H1 (cell line): ENCODE data around the gene DCLK1. TPM values are rescaled to one million over a fixed set of nuclear protein-coding genes. Genes with fewer than 3 reads are reported as not detected.

Source experiments
- CTCF ChIA-PET: fragments of 300-600 bp; sonication (Branson Sonifier 250); formaldehyde crosslinking; loops from one replicate; lab custom pipeline; 2021; ENCODE audit not compliant: partially characterized antibody; lab: Charles Lee
- POLR2A ChIA-PET: fragments of 300-600 bp; sonication (Branson Sonifier 250); formaldehyde crosslinking; loops from one replicate; lab custom pipeline; 2021; ENCODE audit warnings: inconsistent platforms; ENCODE audit not compliant: partially characterized antibody; lab: Charles Lee
- DNase-seq, 2 experiments: peaks; one replicate each; pipeline versions ENCODE4 v3.0.0 to v3.0.0-alpha.2; 2010 to 2022; ENCODE audit warnings: low spot score in 2 of 2, low read depth in 1 of 2, mixed read lengths in 1 of 2
- FAIRE-seq: peaks from 2 replicates; lab custom pipeline; 2011; peaks lifted over from hg19 to GRCh38; lab: Jason Lieb, UNC
- H2AFZ ChIP-seq: 2 replicates; pipeline ENCODE4 v1.8.1; 2012; ENCODE audit warnings: low read length, inconsistent platforms
- H2AK5ac ChIP-seq: 2 replicates; pipeline ENCODE4 v1.6.1; 2013; ENCODE audit warnings: low read depth, low read length
- H2BK120ac ChIP-seq: replicated peaks from 2 replicates; pipeline ENCODE3; 2013; ENCODE audit warnings: low read depth, low read length, inconsistent platforms
- H2BK12ac ChIP-seq: 2 replicates; pipeline ENCODE4 v1.6.1; 2013; ENCODE audit warnings: low read depth, low read length
- H2BK15ac ChIP-seq: 2 replicates; pipeline ENCODE4 v1.6.1; 2013; ENCODE audit warnings: low read length
- H2BK20ac ChIP-seq: 2 replicates; pipeline ENCODE4 v1.6.1; 2013; ENCODE audit warnings: low read length
- H2BK5ac ChIP-seq: 2 replicates; pipeline ENCODE4 v1.6.1; 2013; ENCODE audit warnings: low read depth, low read length
- H3K14ac ChIP-seq: 2 replicates; pipeline ENCODE4 v1.6.1; 2013; ENCODE audit warnings: inconsistent platforms; ENCODE audit not compliant: insufficient read length
- H3K18ac ChIP-seq: 2 replicates; pipeline ENCODE4 v1.6.1; 2013; ENCODE audit warnings: low read length; ENCODE audit errors: extremely low read depth
- H3K23ac ChIP-seq: 2 replicates; pipeline ENCODE4 v1.6.1; 2013; ENCODE audit warnings: inconsistent platforms; ENCODE audit not compliant: insufficient read length
- H3K23me2 ChIP-seq: 2 replicates; pipeline ENCODE4 v1.6.1; 2013; ENCODE audit warnings: low read depth, low read length
- H3K27ac ChIP-seq: 2 replicates; pipeline ENCODE4 v1.6.1; 2011; ENCODE audit warnings: low read depth, low read length, inconsistent platforms
- H3K27me3 ChIP-seq, 4 experiments: replicated peaks in 1 of 4; 1 replicate in 1 of 4; 2 replicates in 3 of 4; pipeline versions ENCODE4 v1.6.1 to v1.8.1; 2011 to 2013; ENCODE audit warnings: low read length in 3 of 4, mild to moderate bottlenecking in 3 of 4, inconsistent platforms in 2 of 4, mixed read lengths in 2 of 4, moderate library complexity in 1 of 4; ENCODE audit not compliant: control insufficient read depth in 3 of 4, insufficient read depth in 3 of 4; ENCODE audit errors: extremely low read depth in 1 of 4
- H3K36me3 ChIP-seq, 4 experiments: 2 replicates each; pipeline versions ENCODE4 v1.6.1 to v1.8.1; 2011 to 2013; ENCODE audit warnings: mild to moderate bottlenecking in 4 of 4, low read length in 3 of 4, moderate library complexity in 2 of 4, control low read depth in 1 of 4, inconsistent platforms in 1 of 4; ENCODE audit not compliant: insufficient read depth in 4 of 4, control insufficient read depth in 2 of 4
- H3K4ac ChIP-seq: replicated peaks from 2 replicates; pipeline ENCODE3; 2013; ENCODE audit warnings: low read length, low read depth, mixed read lengths, inconsistent platforms; ENCODE audit not compliant: insufficient read length
- H3K4me1 ChIP-seq, 4 experiments: replicated peaks in 1 of 4; 1 replicate in 1 of 4; 2 replicates in 3 of 4; pipeline versions ENCODE4 v1.6.1 to v1.8.1; 2011 to 2013; ENCODE audit warnings: low read length in 3 of 4, inconsistent platforms in 2 of 4, mixed read lengths in 1 of 4; ENCODE audit not compliant: insufficient read depth in 4 of 4, control insufficient read depth in 3 of 4
- H3K4me2 ChIP-seq, 2 experiments: 2 replicates each; pipeline versions ENCODE4 v1.6.1 to v1.8.1; 2011 to 2013; ENCODE audit warnings: low read depth in 2 of 2, low read length in 2 of 2, control low read depth in 1 of 2, inconsistent platforms in 1 of 2, mild to moderate bottlenecking in 1 of 2; ENCODE audit not compliant: insufficient read depth in 1 of 2
- H3K4me3 ChIP-seq, 4 experiments: fragments of 200-600, 300-600 bp in 1 of 4; sonication (generic), shearing (Covaris generic), sonication (Bioruptor Twin) in 1 of 4; 2 replicates each; pipeline versions ENCODE4 v1.5.1 to v1.8.1; 2011 to 2016; ENCODE audit warnings: low read length in 4 of 4, low read depth in 3 of 4, control low read depth in 2 of 4, inconsistent platforms in 2 of 4, mild to moderate bottlenecking in 2 of 4, mixed read lengths in 1 of 4, moderate library complexity in 1 of 4; ENCODE audit not compliant: insufficient read depth in 2 of 4; ENCODE audit errors: extremely low read depth in 1 of 4
- H3K56ac ChIP-seq: replicated peaks from 2 replicates; pipeline ENCODE3; 2013; ENCODE audit warnings: low read depth, mild to moderate bottlenecking, mixed read lengths, low read length, inconsistent platforms; ENCODE audit not compliant: insufficient read length
- H3K79me1 ChIP-seq: 2 replicates; pipeline ENCODE4 v1.6.1; 2013; ENCODE audit warnings: low read depth, low read length, control low read depth
- H3K79me2 ChIP-seq, 2 experiments: 2 replicates each; pipeline versions ENCODE4 v1.6.1 to v1.8.1; 2012 to 2013; ENCODE audit warnings: low read length in 2 of 2, mild to moderate bottlenecking in 2 of 2, inconsistent platforms in 1 of 2; ENCODE audit not compliant: insufficient read depth in 2 of 2, control insufficient read depth in 1 of 2
- H3K9ac ChIP-seq, 4 experiments: replicated peaks in 1 of 4; 1 replicate in 1 of 4; 2 replicates in 3 of 4; pipeline versions ENCODE4 v1.6.1 to v1.8.1; 2011 to 2013; ENCODE audit warnings: low read depth in 3 of 4, low read length in 3 of 4, control low read depth in 2 of 4, mild to moderate bottlenecking in 2 of 4, moderate library complexity in 2 of 4, inconsistent platforms in 1 of 4; ENCODE audit errors: extremely low read depth in 1 of 4
- H3K9me3 ChIP-seq, 2 experiments: 2 replicates each; pipeline versions ENCODE4 v1.6.1 to v1.8.1; 2012 to 2013; ENCODE audit warnings: mild to moderate bottlenecking in 2 of 2, moderate library complexity in 2 of 2, control low read depth in 1 of 2, inconsistent platforms in 1 of 2, low read depth in 1 of 2, low read length in 1 of 2, mixed read lengths in 1 of 2; ENCODE audit not compliant: insufficient read depth in 2 of 2
- H4K20me1 ChIP-seq, 2 experiments: replicated peaks in 1 of 2; 2 replicates each; pipeline versions ENCODE3 to v1.8.1; 2011 to 2013; ENCODE audit warnings: inconsistent platforms in 2 of 2, low read length in 2 of 2, mild to moderate bottlenecking in 1 of 2; ENCODE audit not compliant: insufficient read depth in 2 of 2, control insufficient read depth in 1 of 2
- H4K5ac ChIP-seq: 2 replicates; pipeline ENCODE4 v1.6.1; 2013; ENCODE audit warnings: low read length, low read depth, mixed read lengths, inconsistent platforms; ENCODE audit not compliant: insufficient read length
- H4K8ac ChIP-seq: 2 replicates; pipeline ENCODE4 v1.8.0; 2013; ENCODE audit warnings: mild to moderate bottlenecking, moderate library complexity, low read length, inconsistent platforms; ENCODE audit not compliant: insufficient read depth; ENCODE audit errors: extremely low read depth
- H4K91ac ChIP-seq: replicated peaks from 2 replicates; pipeline ENCODE3; 2013; ENCODE audit warnings: low read length, mixed read lengths, inconsistent platforms; ENCODE audit not compliant: insufficient read length
- CBX5 ChIP-seq: fragments of 300-800, 300-1000 bp; sonication (generic); IDR thresholded peaks from 2 replicates; pipeline ENCODE4 v1.7.1; 2016; ENCODE audit warnings: antibody characterized with exemption, low read length, low read depth
- CREB1 ChIP-seq: IDR thresholded peaks from 2 replicates; pipeline ENCODE4 v1.6.1; 2012; ENCODE audit warnings: inconsistent platforms
- CTBP2 ChIP-seq: IDR thresholded peaks from 2 replicates; pipeline ENCODE4 v1.7.0; 2011; ENCODE audit warnings: borderline replicate concordance, mild to moderate bottlenecking, moderate library complexity, mixed read lengths, low read length; ENCODE audit not compliant: insufficient read depth, insufficient read length
- WGBS, 2 experiments: shearing (Covaris generic) in 1 of 2; methylation state at CpG; one replicate each; pipeline versions ENCODE4 v1.1.6 to v1.1.7; 2013 to 2015; ENCODE audit warnings: low lambda C conversion rate in 2 of 2, mixed read lengths in 2 of 2, inconsistent platforms in 1 of 2, low coverage in 1 of 2, missing lambda C conversion rate in 1 of 2; ENCODE audit not compliant: insufficient replicate concordance in 2 of 2, insufficient coverage in 1 of 2, insufficient read length in 1 of 2; ENCODE audit errors: extremely low coverage in 1 of 2, missing lambda C conversion rate in 1 of 2; 5-methylcytosine and 5-hydroxymethylcytosine counted together
- polyA plus RNA-seq, 7 experiments: library from polyadenylated mRNA; depleted of rRNA in 3 of 7; stranded (reverse) in 5 of 7; unstranded in 2 of 7; fragments of >200 nt in 5 of 7; fragments of 200-250 nt in 2 of 7; gene quantifications; 1 replicate in 5 of 7; 2 replicates in 1 of 7; 4 replicates in 1 of 7; pipeline versions ENCODE4 v1.2.1 to v1.2.3, GENCODE V29; 2011 to 2013; ENCODE audit warnings: missing spikeins in 2 of 7, mixed read lengths in 2 of 7
- total RNA-seq: library from RNA; stranded (reverse); fragmentation: NEBNext Ultra II Directional; extraction: Animal tissue kit (Norgen Biotek cat#: 25700); gene quantifications from 2 replicates; pipeline ENCODE4 v1.2.1, GENCODE V29; 2021

The DCLK1 gene
- total and polyA plus RNA-seq, 2 of the 8 experiments (the other 6 are each of a cell fraction or from before 2014, with no cell fraction given) = 22.8 to 41.0 TPM

DNA sequence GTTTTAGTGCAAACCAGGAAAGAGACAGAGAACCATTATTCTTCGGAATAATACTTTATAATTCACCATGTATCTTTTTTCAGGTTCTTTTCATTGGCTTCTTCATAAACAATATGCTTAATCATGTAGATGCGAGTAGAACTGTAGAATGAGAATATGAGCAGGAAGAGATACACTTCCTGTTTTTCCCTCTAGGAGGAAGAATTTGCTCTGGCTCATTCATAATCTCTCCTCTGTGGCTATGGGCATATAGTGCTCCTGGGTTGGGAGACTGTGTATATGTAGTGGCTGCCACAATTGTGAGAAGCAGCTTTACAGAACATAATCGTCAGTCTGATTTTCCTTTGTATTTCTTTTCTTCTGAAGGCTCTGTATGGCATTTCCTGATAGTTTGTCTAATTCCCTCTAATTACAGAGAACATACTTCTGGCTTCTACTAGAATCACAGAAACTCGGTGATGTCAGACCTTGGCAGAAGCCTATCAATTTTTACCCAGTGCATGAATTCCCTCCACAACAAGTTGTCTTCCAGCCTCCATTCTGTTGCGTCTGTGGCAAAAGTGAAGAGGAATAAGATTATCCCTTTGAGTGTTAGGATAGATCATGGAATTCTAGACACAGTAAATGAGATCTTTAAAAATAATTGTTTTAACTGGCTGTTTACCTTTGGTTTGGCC, 2.9 kb upstream of the DCLK1 start:
- no peaks in the 10 kb centered on the region for H3K79me2 ChIP-seq
- H3K18ac ChIP-seq = no peak overlapping the region
- no peak overlapping the region for H3K27ac ChIP-seq
- H3K9me3 ChIP-seq = no peaks in the 10 kb centered on the region
- no peak overlapping the region for H2BK12ac ChIP-seq
- H3K9ac ChIP-seq = no peak overlapping the region
- H3K4me1 ChIP-seq = peaks cover 0 to 11% (median 6%) of the 10 kb centered on the region in 4 experiments; a peak in 6 of 7 replicates
- H3K56ac ChIP-seq = no peak overlapping the region
- H3K4me3 ChIP-seq = no peak overlapping the region
- 87% methylated on average over 5 of the region's 5 CpGs; no CpG with 5 or more reads in 1 of the 2 experiments for WGBS, 2 experiments
- H4K8ac ChIP-seq = no peak overlapping the region
- H3K4ac ChIP-seq = no peak overlapping the region
- peaks cover 8 to 24% (median 23%) of the 10 kb centered on the region in 4 experiments for H3K27me3 ChIP-seq
- TF ChIP-seq CREB1 (no peak), CTBP2 (no peak), CBX5 (no peak)
- H3K14ac ChIP-seq = no peak overlapping the region
- H2AK5ac ChIP-seq = no peak overlapping the region
- POLR2A ChIA-PET = no interaction called here
- no peak overlapping the region for H2BK5ac ChIP-seq
- no peak for FAIRE-seq
- no peaks in the 10 kb centered on the region for H3K36me3 ChIP-seq
- H2BK20ac ChIP-seq = no peak overlapping the region
- CTCF ChIA-PET = interaction anchor here (0.6 to 1.8 kb wide), 6 partner anchors 18 to 155 kb away, joined by 3 to 4 read pairs (median 4); no protein-coding TSS in a partner anchor
- no peak overlapping the region for H4K91ac ChIP-seq
- no peak overlapping the region for H4K5ac ChIP-seq
- H2BK120ac ChIP-seq = no peak overlapping the region
- H3K23ac ChIP-seq = no peak overlapping the region
- H3K23me2 ChIP-seq = peaks cover 12% of the 10 kb centered on the region
- H3K79me1 ChIP-seq = no peaks in the 10 kb centered on the region
- no peak overlapping the region for H3K4me2 ChIP-seq
- no peak overlapping the region for H2BK15ac ChIP-seq
- DNase-seq = no peak
- peaks cover 0 to 2% of the 10 kb centered on the region in 2 experiments for H4K20me1 ChIP-seq
- H2AFZ ChIP-seq = no peak overlapping the region
